Dedifferentiated amniotic fluid mesenchymal stem cell (primary cell): ENCODE measurements around the gene MLKL.
A peak's percentile ranks its signal among the peaks of the same experiment; 100 is the strongest.
"Not testable (repeated sequence)": the region's sequence is repeated elsewhere in the genome, so short reads cannot be mapped to it uniquely, and the experiment has no call there.

Source experiments
- DNase-seq: peaks from one replicate; pipeline ENCODE4 v3.0.0-alpha.2; 2016; ENCODE audit errors: extremely low spot score

The MLKL gene

DNA sequence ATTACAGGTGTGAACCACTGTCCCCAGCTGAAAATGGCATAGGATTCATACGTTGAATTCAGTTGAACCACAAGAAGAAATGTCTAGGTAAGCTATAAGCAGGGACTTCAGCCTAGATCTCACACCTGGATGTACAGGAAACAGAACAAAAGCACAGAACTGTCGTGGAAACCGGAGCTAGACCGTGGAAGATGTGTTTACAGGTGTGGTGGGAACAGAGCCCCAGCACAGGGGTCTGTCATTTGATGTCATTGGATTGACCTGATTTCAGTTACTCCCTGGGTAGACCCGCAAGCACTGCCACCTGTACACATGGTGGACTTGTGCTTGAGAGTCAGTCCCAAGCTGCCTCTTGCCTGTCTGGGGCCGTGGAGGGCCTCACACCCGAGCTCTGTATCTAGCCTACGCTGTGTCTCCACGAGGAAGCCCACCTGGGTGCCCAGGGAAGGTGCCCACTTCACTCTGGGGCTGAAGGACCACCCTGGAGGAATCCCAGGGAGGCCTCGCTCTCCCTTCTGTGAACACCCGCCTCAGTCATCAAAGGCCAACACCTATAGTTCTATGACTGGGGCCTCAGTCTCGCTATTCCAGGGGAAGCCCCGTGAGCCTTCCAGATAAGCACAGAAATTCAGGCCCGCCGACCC is 32.2 kb upstream of the MLKL start:
- DNase-seq: no peak

DNA sequence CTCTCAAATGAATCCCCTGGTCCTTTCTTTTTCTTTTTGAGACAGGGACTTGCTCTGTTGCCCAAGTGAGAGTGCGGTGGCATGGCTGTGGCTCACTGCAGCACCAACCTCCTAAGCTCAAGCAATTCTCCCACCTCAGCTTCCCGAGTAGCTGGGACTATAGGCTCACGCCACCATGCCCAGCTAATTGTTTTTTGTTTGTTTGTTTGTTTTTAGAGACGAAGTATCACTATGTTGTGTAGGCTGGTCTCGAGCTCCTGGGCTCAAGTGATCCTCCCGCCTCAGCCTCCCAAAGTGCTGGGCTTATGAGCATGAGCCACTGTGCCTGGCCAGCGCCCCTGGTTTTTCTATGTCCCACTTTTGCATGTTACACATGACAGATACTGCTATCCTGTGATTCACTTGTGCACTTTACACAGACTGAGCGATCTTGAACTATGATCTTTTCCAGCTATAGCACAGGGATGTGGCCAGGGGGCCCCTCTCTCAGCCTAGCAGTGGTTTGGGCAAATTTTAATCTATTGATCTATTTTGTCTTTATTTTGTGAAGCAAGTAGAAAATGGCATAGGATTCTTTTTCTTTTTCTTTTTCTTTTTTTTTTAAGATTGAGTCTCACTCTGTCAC is 31.3 kb upstream of the MLKL start:
- no peak for DNase-seq

DNA sequence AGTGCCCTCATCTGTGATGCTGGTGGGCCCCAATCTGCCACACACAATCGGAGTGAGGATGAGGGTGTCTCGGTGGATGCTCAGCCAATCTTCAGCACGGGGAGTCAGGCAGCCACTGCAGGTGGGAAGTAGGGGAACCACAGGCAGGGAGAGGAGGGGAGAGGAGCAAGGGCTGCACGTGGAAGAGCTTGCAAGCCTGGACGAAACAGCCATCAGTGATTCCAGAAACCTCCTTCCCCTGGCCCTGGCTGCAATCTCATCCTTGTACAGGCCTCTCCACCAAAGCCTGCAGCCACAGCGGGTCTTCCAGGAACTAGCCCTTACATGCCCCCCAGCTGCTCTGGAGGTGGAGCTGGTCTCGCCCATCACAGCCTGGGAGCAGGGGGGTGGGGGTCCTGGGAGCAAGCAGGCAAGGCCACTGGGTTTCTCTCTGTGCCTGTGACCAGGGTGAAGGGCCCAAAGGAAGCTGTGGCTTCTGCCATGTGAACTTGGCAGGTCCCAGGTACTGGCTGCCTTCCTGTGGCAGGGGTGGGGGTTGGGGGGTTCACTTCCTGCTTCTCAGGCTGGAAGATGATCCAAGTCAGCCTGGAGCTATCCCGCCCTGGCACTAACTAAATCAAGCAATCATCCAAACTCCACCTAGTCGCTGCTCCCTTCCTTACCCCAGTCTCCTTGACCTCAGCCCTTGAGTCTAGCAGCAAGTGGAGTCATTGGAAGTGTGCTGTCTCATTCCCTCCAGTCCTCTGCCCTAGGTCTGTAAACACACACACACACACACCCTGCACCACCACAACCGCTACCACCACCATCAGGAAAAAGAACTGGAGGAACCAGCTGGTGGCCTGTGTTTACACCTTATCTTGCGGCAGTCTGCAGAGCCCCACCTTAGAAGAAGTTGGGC is 29.4 kb upstream of the MLKL start:
- DNase-seq: no peak

DNA sequence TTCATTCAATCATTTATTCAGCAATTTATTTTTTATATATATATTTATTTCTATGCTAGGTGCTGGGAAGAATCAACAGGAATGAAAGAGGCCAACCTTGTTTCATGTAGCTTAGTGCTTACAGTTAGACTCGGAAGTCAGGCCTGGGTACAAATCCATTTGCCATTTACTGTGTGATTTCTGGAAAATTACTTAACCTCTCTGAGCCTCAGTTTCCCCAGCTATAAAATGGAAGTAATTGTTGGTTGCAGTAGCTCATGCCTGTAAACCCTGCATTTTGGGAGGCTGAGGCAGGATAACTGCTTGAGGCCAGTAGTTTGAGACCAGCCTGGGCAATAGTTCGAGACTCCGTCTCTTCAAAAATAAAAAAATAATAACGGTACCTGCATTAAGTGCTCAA is 27.2 kb upstream of the MLKL start:
- DNase-seq: no peak

DNA sequence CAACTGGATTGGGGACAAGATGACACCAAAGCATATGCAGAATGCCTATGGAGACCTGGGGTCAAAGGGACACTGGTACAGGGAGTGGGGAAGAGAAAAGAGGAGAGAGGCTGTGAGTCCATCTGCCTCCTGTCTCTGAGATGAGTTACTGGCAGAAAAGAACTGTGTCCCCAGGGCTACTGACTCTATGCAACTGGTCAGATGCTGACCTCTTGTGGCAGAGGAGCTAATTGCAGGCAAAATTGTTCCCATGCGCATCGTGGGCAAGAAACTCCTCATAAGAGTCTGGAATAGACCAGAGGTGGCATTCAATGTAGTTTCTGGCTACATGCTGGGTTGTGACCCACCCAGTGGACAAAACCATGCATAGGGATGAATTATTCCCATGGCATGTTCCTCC is 26.1 kb upstream of the MLKL start:
- DNase-seq: no peak

DNA sequence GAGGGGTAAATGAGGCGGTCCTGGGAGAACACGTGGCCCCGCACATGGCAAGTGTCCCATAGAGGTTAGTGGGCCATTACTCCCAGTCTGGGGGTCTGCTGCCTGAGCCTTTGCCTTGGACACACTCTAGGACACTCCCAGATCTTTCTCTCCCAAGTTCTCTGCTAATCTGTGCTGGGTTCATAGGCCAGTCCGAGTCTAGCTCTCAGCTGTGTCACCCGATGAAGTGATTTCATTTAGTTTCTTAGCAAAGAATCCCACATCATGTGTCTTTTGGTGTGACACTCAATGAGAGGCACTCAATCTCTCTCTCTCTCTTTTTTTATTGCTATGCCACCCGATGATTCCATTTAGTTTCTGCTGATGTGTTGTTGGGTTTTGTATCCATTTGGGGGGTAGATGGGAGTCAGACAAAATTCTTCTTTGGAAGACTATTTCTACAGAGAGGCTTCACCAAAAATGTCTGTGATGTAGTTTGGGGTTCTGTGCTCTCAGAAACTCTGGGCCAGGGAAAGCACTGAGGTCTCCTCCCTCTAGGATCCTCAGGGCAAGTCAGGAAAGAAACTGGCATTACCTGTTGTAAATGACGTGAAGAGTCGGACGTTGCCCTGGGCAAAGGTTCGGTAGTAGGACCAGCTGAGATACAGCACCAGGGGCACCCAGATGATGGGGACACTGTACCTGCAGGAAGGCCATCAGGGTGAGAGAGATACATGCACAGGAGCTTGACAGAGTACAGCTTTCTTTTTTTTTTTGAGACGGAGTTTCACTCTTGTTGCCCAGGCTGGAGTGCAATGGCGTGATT is 25.2 kb upstream of the MLKL start:
- no peak for DNase-seq

DNA sequence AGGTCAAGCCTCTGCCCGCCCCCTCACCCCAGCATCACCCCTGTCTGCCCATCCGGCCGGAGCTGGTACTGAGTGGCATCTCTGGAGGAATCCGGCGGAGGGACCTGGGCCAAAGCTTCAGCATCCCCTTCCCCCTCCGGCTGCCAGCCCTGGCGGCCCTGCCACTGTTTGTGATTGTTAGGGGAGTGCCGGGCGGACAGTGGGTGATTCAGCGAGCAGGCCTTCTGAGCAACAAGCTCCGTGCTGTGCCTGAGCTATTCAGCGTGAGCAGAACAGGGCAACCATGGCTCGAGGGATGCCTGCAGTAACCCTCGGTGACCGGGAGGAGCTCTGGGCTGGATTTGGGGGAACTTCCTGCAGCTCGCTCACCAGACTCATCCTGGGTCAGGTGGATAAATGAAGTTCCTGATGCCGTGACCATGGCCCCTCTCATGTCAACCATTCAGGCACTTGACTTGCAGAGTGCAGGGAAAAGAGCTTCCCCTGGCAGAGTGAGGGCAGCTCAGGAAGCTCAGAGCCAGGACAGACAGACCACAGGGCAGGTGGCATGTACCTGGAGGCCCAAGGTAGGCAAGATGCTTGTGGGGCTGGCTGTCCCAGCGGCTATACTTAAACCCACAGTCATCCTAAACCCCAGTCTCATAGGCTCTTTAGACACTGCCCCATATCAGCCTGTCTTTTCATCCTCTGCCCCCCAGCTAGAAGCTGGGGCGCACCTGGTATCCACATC is 24.3 kb upstream of the MLKL start:
- peak; percentile 85 for DNase-seq

DNA sequence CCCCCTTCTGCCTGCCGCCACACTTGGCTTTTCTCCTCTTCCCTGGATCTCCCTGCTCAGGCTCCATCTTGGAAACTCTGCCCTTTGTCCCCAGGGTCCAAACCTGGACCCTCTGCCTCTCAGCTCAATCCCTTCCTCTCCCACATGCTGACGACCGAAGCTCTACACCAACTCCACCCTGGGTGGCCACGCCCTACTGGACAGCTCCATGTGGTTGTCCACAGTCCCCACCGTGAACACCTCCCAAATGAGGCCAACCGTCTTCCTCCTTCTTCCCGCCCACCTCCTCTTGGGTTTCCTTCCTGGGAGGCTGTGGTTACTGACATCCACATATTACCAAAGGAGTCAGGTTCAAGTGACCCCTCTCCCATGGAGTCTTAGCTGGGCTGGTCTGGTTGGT is 22.6 kb upstream of the MLKL start:
- no peak for DNase-seq

DNA sequence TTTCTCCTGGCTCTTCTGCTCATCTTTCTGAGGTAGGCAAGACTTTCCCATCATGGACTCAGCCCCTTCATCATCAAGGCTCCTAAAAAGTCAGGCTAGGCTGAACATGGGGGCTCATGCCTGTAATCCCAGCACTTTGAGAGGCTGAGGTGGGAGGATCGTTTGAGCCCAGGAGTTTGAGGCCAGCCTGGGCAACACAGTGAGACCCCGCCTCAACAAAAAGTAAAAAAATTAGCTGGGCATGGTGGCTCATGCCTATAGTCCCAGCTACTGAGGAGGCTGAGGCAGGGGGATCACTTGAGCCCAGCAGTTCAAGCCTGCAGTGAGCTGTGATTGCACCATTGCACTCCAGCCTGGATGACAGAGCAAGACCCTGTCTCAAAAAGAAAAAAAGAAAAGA is 21.5 kb upstream of the MLKL start:
- DNase-seq: not testable (repeated sequence)

DNA sequence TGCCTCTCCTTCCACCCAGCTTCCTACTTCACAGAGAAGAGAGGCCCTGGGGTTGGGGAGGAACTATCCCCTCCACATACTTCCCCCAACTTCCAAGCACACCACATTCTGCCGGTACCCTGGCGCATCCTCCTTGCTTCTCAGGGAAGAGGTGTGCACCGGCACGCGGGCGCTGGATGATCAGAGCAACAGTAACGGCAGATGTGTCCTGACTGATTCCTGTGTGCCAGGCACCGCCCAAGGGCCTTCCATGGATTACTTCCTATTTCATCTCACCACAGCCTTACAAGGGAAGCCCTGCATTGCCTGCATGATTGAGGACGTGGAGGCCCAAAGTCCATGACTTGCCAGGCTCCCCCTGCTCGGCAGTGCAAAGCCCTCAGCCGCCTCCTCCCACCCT is 21.1 kb upstream of the MLKL start:
- DNase-seq: no peak

DNA sequence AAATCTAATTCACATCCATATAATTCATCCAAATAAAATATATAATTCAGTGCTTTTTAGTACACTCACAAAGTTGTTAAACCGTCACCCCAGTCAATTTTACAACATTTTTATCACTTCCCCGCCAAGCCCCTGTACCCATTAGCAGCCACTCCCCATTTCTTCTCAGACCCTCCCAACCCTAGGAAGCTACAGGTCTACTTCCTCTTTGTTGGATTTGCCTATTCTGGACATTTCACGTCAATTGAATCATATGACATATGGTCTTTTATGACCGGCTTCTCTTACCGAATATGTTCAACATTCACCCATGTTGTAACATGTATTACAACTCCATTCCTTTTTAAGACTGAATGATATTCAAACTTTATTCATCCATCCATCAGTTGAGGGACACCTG is 19.9 kb upstream of the MLKL start:
- no peak for DNase-seq

DNA sequence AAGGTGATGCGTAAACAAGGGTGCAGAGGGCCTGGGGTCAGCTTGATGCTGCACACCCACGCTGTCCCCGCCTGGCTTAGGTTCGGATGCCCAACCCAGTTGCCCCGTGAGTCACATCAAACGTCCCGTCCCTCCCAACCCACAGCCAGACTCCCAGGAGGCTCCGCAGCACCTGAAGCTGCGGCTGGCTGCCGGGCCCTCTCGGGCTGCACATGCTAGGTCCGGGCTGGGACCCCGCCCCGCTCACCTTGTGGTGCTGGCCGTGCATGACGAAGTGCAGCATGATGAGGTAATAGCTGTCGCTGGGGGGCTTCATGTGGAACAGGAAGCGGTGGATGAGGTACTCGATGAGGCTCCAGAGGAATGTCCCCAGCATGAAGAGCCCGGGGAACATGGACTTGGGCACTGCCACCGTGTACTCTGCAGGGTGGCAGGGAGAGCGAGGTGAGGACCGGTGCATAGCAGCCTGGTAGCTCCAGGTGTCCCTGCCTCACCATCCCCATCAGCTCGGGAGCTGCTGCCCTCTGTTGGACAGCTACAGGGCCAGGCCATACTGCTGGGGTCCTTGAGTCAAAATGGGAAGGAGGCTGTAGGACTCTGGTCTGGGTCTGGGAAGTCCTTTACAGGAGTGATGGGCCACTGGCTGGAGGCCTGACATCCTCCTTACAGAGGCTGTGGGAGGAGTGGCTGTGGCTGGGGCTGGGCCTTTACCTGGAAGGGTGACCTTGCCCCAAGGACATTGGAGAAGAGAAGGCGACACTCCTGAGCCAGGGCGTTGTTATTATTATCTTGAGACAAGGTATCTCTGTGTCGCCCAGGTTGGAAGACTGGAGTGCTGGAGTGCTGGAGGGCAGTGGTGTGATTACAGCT is 18.3 kb upstream of the MLKL start:
- no peak for DNase-seq

DNA sequence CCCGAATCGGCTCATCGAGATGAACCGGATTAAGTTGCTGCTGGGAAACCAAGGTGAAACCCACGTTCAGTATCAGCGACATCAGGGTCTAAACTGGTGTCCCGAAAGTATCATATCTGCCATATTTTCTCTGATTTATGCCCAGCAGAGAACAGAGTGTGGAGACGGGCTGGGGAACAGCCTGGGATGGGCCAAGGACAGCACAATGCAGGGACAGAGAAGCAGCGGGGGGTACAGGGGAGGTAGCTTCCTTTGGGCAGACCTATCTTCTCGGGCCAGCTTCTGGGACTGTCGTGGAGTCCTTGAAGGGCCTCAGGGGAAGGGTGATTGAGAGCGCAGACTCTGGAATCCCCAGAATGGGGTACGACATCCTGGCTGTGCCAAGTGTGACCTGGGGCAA is 17.5 kb upstream of the MLKL start:
- no peak for DNase-seq

DNA sequence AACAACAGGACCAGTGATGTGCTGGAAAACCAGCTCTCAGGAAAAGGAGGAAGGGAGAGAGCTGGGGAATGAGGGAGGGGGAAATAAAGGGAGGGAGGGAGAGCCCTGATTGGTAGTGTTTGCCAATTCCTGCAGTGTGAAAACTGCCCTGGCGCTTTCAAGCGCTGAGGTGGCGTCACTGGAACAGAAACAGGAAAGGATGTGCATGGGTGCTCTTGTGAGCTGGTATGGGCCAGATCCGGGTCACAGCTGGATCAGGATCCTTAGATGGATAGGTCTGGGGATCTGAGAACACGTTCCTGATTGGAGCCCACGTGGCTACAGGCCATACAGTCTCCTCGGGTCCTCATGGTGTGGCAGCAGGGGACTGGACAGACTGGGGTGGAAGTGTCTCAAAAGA is 16.7 kb upstream of the MLKL start:
- no peak for DNase-seq

DNA sequence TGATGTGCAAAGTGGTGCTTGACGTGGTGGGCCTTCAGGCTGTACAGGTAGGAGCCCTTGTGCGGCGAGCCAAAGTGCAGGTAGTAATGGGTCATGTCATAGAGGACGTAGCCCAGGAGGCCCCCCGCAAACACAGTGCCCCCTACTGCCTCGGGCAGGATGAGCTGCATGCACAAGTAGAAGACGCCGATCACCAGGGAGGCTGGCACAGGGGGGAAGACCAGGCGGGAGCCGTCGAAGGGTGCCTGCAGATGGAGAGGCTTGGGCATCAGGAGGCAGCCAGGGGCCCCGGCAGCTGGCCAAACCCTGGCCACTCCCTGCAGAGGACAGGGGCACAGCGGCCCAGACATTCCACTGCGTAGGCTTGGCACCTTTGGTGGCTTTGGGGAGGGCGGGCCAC is 15.7 kb upstream of the MLKL start:
- DNase-seq: no peak

DNA sequence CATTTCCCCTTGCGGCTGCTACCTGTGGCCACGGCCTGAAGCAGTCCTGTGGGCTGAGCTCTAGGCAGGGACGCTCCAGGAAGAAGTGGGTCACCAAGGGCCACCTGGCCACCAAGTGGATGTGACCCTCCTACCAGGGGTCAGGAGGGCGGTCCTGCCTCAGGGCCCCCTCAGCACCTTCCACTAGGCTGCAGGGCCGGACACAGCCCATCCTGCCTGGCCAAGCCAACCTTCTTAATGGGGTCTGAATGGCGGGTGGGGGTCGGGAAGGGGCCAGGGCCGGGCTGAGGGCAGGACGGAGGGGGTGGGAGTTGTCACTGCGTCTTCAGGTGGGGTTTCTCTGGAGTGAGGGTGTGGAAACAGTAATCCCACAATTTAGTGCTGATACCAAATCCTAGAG is 13.2 kb upstream of the MLKL start:
- DNase-seq: no peak

DNA sequence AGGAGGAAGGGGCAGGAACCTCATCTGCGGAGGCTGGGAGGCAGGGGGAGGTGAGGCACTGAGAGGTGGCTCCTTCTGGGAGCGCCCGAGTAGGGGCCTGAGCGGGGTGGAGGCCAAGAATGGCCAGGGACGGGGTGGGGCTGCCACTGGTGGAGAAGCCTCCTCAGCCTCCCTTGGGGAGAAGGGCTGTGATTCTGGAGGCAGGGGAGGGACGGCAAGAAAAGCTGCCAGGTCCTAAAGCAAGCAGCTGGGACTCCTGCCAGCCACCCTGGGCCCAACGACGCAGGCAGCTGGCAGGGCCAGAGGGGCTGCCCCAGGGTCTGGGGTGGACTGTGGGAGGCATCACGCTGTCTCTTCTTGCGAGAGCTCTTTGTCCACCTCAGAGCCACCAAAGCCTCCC is 12.7 kb upstream of the MLKL start:
- no peak for DNase-seq

DNA sequence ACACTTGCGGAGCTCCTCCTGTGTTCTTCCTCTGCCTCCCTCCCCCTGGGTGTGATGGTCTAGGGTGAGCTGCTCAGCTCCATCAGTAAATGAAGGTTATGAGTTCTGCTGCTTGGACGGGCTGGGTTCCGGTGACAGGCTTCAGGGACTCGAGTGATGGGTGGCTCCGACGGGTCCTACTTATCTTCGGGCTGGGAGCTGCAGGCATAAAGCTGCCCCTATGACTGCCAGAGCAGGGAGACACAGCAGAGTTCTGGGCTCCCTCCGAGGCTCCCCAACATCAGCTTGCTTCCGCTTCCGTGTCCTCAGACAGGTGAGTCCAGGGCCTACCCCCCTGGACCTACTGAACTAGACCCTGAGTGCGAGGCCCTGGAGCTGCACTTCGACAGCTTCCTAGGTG is 11.3 kb upstream of the MLKL start:
- DNase-seq: no peak

DNA sequence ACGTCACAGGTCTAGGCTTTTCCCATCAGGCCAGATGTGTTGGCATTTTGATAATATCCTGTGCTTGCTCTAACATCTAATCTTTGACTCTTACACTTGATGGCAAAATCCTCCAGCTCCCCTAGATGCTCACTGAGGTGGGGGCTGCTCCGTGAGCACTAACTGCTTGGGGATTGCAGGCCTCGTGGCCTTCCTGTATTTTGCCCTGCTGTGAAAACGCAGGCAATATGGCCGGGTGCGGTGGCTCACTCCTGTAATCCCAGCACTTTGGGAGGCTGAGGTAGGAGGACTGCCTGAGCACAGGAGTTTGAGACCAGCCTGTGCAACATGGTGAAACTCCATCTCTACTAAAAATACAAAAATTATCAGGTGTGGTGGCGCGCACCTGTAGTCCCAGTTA is 9.7 kb upstream of the MLKL start:
- DNase-seq: no peak

DNA sequence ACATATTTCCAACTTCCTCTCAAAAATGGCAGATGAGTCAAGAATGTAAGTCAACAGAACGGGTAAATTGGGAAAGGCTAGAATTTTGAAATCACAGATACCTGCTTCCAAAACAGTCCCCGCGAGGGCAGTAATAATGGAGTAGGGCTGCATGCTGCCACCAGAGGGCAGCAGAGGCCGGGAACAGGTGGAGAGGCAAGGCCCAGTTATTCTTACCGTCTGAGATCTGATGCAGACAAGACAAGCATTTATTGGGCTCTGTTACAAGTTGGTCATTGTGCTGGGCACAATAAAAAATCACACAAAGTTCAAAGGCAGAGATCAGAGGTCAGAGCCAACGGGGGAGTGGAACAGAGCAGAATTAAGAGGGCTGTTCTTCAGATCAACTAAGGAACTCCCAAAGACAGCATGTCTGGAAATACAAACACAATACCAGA is 8.8 kb upstream of the MLKL start:
- peak; percentile 57 for DNase-seq

DNA sequence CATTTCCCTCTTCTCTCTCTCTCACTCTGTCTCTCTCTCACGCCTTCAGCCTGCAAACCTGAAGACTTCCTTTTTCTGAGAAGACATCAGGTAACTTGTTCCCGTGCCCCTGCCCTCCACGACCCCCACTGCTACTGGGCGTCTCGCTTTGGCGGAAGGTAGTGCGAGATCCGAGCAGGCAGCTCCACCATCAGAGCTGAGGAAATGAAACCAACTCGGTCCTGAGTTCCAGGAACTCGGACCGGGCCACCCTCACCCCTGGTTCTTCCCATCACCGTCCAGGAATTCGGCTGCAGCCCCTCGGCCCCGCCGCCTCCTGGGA is 585 bp downstream of the MLKL start:
- DNase-seq: no peak
